Muscle layer of duodenum (tissue), 2 donors: ENCODE data around the gene UBE4B.
A peak's percentile ranks its signal among the peaks of the same experiment; 100 is the strongest.
"Not testable (repeated sequence)": the region's sequence is repeated elsewhere in the genome, so short reads cannot be mapped to it uniquely, and the experiment has no call there.

Experiments used
- H3K27ac ChIP-seq: one replicate; pipeline ENCODE4 v1.7.0; 2013; ENCODE audit warnings: mild to moderate bottlenecking, low read length
- H3K27me3 ChIP-seq: one replicate; pipeline ENCODE4 v1.7.0; 2013; ENCODE audit warnings: low read depth, mild to moderate bottlenecking, control low read depth, low read length
- H3K36me3 ChIP-seq, 2 donors: one replicate each; pipeline ENCODE4 v1.7.0; 2013; ENCODE audit warnings: low read length in 2 of 2, control low read depth in 1 of 2, mild to moderate bottlenecking in 1 of 2; ENCODE audit not compliant: insufficient read depth in 2 of 2, control insufficient read depth in 1 of 2
- H3K4me1 ChIP-seq, 2 donors: one replicate each; pipeline ENCODE4 v1.7.0; 2013; ENCODE audit warnings: low read length in 2 of 2, mild to moderate bottlenecking in 2 of 2, control low read depth in 1 of 2, moderate library complexity in 1 of 2; ENCODE audit not compliant: insufficient read depth in 2 of 2, control insufficient read depth in 1 of 2
- H3K4me3 ChIP-seq, 2 donors: one replicate each; pipeline ENCODE4 v1.7.0; 2013; ENCODE audit warnings: low read length in 2 of 2, low read depth in 1 of 2, mild to moderate bottlenecking in 1 of 2
- H3K9me3 ChIP-seq, 2 donors: one replicate each; pipeline ENCODE4 v1.7.0; 2013; ENCODE audit warnings: low read length in 2 of 2, control low read depth in 1 of 2, mild to moderate bottlenecking in 1 of 2; ENCODE audit not compliant: control insufficient read depth in 1 of 2
- donor health status: healthy.

Gene UBE4B

DNA sequence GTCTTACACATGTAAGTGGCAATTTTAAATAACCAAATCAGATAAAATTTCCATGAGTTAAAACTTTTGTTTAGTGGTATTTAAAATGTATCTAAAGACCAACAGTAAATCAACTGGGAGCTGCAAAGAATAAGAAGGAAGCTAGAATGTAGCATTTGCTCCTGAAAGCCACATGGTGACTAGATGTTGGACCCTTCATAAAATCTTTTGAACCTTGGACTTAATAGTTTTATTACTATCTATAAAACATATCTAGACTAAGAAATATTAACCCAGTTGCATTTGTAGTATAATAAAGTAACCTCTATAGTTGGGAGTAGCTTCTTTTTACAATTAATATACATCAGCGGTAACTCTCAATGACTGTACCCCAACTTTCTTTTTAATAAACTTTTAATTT lies 72.1 kb downstream of the UBE4B start:
- Histone ChIP-seq H3K27me3 (no peaks in the 10 kb centered on the region), H3K27ac (no peak overlapping the region), H3K36me3 (peaks cover 31 to 44% of the 10 kb centered on the region in 2 donors), H3K4me1 (peaks cover 4% of the 10 kb centered on the region in 2 donors), H3K9me3 (no peaks in the 10 kb centered on the region), H3K4me3 (no peak overlapping the region)

DNA sequence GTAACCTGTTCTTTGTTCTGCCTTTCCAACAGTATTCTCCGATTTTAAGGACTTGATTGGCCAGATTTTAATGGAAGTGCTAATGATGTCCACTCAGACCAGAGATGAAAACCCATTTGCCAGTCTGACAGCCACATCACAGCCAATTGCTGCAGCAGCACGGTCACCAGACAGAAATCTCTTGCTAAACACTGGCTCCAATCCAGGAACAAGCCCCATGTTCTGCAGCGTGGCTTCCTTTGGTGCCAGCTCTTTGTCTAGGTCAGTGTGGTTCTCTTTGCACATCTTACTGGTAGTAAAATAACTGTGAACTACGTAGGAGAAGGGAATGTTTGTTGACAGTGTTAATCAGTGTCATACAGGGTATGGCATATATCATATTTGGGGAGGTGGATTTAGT lies 72.7 kb downstream of the UBE4B start:
- Histone ChIP-seq H3K9me3 (no peaks in the 10 kb centered on the region), H3K36me3 (peaks cover 31 to 44% of the 10 kb centered on the region in 2 donors), H3K4me1 (peaks cover 4% of the 10 kb centered on the region in 2 donors), H3K27me3 (no peaks in the 10 kb centered on the region), H3K27ac (no peak overlapping the region), H3K4me3 (no peak overlapping the region)

DNA sequence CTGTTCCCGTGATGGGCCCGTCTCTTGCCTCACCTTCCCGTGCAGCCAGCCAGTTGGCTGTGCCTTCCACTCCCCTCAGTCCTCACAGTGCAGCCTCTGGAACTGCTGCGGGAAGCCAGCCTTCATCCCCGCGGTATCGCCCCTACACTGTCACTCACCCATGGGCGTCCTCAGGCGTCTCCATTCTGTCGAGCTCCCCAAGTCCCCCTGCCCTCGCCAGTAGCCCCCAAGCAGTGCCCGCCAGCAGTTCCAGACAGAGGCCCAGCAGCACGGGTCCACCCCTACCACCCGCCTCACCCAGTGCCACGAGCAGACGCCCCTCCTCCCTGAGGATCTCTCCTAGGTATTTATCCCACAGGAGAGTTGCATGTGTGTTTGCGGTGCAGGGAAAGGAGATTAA lies 73.5 kb downstream of the UBE4B start:
- H3K4me1 ChIP-seq: peaks cover 4% of the 10 kb centered on the region in 2 donors
- peaks cover 31 to 38% of the 10 kb centered on the region in 2 donors for H3K36me3 ChIP-seq
- no peak overlapping the region for H3K27ac ChIP-seq

DNA sequence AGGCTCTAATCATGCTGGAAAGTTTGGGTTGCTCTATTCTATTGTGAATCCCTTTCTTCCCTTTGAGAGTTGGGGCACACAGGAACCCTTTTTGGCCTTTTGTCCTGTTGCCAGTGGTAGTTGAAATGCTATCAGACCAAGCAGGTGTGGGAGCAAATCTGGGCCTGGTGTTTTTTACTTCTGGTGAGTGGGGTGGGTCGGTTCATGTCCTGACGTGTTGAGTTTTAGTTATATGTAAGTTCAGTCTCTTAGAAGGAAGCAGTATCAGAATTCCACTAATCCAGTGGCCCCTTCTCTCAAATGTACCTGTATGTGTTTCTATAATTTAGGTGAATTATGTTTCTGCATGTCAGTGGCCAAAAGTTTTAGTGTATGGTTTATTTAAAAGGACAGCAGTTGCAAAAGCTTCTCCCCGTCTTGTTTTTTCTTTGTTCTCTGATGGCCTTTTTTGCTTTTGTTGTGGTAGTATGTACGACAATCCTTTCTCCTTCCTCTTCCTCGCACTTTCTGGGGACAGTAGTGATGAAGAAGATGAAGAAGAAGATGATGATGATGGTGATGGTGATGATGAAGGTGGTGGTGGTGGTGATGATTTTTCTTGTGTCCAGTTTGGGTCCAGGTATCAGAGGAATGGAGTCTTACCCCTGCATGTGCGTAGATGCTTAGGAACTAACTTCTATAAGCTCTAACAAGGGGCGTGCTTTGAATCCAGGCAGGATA lies 74.2 kb downstream of the UBE4B start:
- Histone ChIP-seq H3K36me3 (peaks cover 31 to 35% of the 10 kb centered on the region in 2 donors), H3K9me3 (no peaks in the 10 kb centered on the region), H3K4me3 (no peak overlapping the region), H3K4me1 (peaks cover 4% of the 10 kb centered on the region in 2 donors), H3K27ac (no peak overlapping the region), H3K27me3 (no peaks in the 10 kb centered on the region)

More for the DNA sequence above, 73.5 kb downstream of the UBE4B start:
- H3K27me3 ChIP-seq: no peaks in the 10 kb centered on the region
- no peaks in the 10 kb centered on the region for H3K9me3 ChIP-seq
- H3K4me3 ChIP-seq: no peak overlapping the region

DNA sequence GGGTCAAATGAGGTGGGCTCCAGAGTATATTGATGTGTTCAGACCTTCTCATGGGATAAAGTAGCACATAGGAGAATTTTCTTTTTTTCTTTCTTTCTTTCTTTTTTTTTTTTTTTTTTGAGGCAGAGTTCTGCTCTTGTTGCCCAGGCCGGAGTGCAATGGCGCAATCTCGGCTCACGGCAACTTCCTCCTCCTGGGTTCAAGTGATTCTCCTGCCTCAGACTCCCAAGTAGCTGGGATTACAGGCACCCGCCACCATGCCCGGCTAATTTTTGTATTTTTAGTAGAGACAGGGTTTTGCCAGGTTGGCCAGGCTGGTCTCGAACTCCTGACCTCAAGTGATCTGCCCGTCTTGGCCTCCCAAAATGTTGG lies 74.7 kb downstream of the UBE4B start:
- H3K9me3 ChIP-seq, H3K4me1 ChIP-seq, H3K4me3 ChIP-seq, H3K27me3 ChIP-seq: not testable (repeated sequence)
- peak overlapping the region; percentile 70 for H3K27ac ChIP-seq
- peaks cover 31 to 35% of the 10 kb centered on the region in 2 donors for H3K36me3 ChIP-seq

DNA sequence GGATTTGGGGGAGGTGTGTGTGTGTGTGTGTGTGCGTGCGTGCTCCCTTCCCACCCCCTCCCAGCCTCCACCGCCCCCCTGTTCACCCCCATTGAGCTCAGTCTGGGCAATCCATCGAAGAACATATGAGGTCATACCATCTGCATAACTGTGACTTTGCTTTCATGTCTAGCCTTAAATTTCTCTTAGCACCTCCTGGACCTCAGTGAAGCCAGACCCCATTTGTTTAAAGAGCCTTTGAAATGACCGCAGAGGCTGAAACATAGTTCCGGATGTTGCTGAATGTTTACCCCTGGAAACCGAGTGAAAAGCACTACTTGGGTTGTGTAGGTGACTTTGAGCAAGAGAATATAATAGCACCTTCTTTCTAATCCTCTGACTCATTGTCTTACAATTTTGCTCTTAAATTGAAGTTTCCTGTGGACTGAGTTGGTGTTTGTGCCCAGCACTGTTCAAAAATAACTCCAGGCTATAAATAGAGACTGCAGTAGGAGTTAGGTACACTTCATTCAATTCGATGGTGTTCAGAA lies 75.4 kb downstream of the UBE4B start:
- peak overlapping the region; percentile 70 for H3K27ac ChIP-seq
- H3K9me3 ChIP-seq: no peaks in the 10 kb centered on the region
- H3K27me3 ChIP-seq: no peaks in the 10 kb centered on the region
- no peak overlapping the region for H3K4me3 ChIP-seq
- peaks cover 26 to 31% of the 10 kb centered on the region in 2 donors for H3K36me3 ChIP-seq
- peaks cover 4% of the 10 kb centered on the region in 2 donors for H3K4me1 ChIP-seq

DNA sequence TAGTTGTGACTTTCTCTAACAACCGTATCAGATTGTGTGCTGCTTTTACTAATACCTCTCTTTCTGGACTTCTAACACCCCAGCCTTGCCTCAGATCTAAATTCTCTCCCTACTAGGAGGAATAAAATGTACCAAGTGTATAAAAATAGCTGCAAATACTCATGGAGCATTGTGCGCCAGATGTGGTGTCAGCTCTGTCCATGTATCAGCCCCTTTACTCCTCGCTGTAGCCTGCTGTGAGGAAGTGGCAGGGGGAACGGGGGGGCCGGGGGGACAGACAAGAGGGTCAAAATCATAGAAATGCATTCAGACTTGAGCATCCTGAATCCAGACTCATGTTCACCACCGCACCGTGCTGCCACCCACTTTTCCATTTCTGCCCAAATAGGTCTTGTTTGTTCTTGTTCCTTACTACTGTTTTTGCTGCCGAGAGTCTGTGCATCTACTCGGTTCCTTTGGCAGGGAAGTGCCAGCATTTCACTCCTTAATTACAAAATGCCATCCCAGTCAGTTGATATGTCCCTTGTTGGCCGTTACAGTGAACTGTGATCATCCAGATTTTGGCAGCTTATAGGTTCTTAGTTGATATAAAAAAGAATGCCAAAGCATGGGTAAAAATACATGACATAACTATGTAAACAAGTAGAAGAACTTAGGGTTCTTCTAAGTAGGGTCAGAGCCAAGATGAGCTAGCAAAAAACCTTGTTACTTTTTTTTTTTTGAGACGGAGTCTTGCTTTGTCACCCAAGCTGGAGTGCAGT lies 76.4 kb downstream of the UBE4B start:
- Histone ChIP-seq H3K4me1 (peaks cover 4% of the 10 kb centered on the region in 2 donors), H3K27me3 (no peaks in the 10 kb centered on the region), H3K4me3 (no peak overlapping the region), H3K36me3 (peaks cover 20 to 30% of the 10 kb centered on the region in 2 donors), H3K9me3 (no peaks in the 10 kb centered on the region), H3K27ac (peak overlapping the region; percentile 70)

DNA sequence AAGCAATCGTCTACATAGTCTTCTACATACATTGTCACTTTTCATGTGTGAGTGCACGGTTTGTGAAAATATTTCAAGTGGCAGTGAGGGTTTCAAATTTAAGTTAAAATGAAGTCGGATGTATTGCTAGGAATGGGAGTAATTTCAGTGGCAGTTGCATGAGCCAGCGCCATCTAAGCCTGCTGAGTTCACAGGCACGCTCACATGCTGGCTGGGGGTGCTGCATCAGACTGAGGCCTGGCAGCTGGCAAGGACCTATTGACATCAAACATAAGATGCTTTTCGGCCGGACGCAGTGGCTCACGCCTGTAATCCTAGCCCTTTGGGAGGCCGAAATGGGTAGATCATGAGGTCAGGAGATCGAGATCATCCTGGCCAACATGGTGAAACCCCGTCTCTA lies 80.7 kb downstream of the UBE4B start:
- no peaks in the 10 kb centered on the region for H3K4me1 ChIP-seq
- no peak overlapping the region for H3K4me3 ChIP-seq
- H3K36me3 ChIP-seq: peaks cover 4 to 24% of the 10 kb centered on the region in 2 donors
- H3K27ac ChIP-seq: no peak overlapping the region
- H3K27me3 ChIP-seq: no peaks in the 10 kb centered on the region
- no peaks in the 10 kb centered on the region for H3K9me3 ChIP-seq

DNA sequence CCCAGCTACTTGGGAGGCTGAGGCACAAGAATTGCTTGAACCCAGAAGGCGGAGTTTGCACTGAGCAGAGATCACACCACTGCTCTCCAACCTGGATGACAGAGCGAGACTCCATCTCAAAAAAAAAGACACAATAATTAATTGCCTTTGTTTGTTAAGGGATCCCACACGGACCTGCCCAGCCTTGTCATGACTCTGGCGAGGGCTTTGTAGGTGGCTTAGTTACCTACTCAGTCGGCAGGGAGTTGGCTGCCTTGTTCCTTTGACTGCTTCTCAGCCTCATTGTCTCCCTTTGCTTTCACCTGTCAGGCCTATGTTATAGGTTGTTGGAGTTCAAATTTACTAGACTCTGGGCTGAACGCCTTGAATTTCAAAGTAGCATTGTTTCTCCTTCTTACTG lies 82.0 kb downstream of the UBE4B start:
- no peaks in the 10 kb centered on the region for H3K4me1 ChIP-seq
- peaks cover 10 to 25% of the 10 kb centered on the region in 2 donors for H3K36me3 ChIP-seq
- H3K9me3 ChIP-seq: no peaks in the 10 kb centered on the region
- H3K27ac ChIP-seq: no peak overlapping the region
- H3K4me3 ChIP-seq: no peak overlapping the region
- no peaks in the 10 kb centered on the region for H3K27me3 ChIP-seq

DNA sequence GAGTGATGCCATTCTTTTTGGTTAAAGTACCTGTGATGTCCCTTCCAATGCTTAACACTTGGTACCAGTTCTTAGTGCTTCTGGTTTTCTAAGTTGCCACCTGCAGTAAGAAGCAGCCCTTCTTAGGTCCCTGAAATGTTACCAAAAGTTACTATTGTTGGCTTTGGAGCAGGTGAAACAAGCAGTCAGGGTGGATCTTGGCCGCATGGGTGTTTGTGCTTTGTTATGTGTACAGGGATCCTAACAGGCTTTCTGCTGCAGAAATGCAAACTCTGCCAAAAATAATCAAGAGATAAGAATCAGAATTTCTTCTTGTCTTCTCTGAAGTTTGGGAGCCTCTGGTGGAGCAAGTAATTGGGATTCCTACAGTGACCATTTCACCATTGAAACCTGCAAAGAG lies 84.4 kb downstream of the UBE4B start:
- Histone ChIP-seq H3K4me3 (no peak overlapping the region), H3K27me3 (no peaks in the 10 kb centered on the region), H3K9me3 (no peaks in the 10 kb centered on the region), H3K27ac (no peak overlapping the region), H3K36me3 (peaks cover 18 to 34% of the 10 kb centered on the region in 2 donors), H3K4me1 (no peaks in the 10 kb centered on the region)

DNA sequence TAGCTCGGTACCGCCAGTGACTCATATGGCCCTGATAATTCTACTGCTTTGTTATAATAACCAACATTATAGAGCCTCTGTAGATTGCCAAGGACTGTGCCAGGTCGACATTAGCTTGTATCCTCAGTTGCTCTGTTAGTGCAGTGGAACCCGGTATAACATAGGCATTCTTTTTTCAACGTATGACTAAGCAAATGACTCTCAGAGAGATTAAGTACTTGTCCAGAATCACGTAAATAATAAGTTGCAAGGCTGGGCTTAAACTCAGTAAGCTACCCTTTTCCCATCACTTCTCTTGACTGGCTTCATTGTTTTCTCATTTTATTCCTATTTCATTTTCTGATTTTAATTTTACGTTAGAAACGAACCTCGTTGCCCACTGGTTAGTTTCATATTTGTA lies 85.1 kb downstream of the UBE4B start:
- Histone ChIP-seq H3K4me1 (no peaks in the 10 kb centered on the region), H3K36me3 (peaks cover 18 to 36% of the 10 kb centered on the region in 2 donors), H3K9me3 (no peaks in the 10 kb centered on the region), H3K27ac (no peak overlapping the region), H3K27me3 (no peaks in the 10 kb centered on the region), H3K4me3 (no peak overlapping the region)
